Testis (tissue), 2 donors: ENCODE results near the gene TBC1D1.

Source experiments
- CTCF ChIP-seq, 3 experiments: fragments of 450-650 bp in 2 of 3; fragments of 200-600 bp in 1 of 3; sonication (generic) in 1 of 3; IDR thresholded peaks; one replicate each; pipeline ENCODE4 v1.5.1; 2016 to 2019; ENCODE audit warnings: antibody characterized with exemption in 3 of 3, mild to moderate bottlenecking in 2 of 3, moderate library complexity in 1 of 3
- POLR2A ChIP-seq: fragments of 450-650 bp; IDR thresholded peaks from one replicate; pipeline ENCODE4 v1.6.1; 2017; ENCODE audit warnings: antibody characterized with exemption, mild to moderate bottlenecking, moderate library complexity

GRCh38 chr4:38169524-38169923 lies 278.6 kb downstream of the TBC1D1 start:
- TF ChIP-seq POLR2A (no peak), CTCF (IDR thresholded peaks at IDR 0.05) (no peak)
